Measurements from ENCODE around the gene MTX2.

GRCh38 chr2:176317623-176318065, 48.4 kb downstream of the MTX2 start:
- TF ChIP-seq, protein P1, sequence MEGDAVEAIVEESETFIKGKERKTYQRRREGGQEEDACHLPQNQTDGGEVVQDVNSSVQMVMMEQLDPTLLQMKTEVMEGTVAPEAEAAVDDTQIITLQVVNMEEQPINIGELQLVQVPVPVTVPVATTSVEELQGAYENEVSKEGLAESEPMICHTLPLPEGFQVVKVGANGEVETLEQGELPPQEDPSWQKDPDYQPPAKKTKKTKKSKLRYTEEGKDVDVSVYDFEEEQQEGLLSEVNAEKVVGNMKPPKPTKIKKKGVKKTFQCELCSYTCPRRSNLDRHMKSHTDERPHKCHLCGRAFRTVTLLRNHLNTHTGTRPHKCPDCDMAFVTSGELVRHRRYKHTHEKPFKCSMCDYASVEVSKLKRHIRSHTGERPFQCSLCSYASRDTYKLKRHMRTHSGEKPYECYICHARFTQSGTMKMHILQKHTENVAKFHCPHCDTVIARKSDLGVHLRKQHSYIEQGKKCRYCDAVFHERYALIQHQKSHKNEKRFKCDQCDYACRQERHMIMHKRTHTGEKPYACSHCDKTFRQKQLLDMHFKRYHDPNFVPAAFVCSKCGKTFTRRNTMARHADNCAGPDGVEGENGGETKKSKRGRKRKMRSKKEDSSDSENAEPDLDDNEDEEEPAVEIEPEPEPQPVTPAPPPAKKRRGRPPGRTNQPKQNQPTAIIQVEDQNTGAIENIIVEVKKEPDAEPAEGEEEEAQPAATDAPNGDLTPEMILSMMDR (IDR thresholded peaks at IDR 0.05): no peak
- TF ChIP-seq POLR2A (IDR thresholded peaks at IDR 0.05): no peak
- no peak for TF ChIP-seq POLR2AphosphoS5 (IDR thresholded peaks at IDR 0.05; ENCODE audit: insufficient read depth in 1 of 2, low read depth in 1 of 2)

Measured in vagina (tissue), 2 donors.